Middle frontal gyrus (tissue), 1 donor: ENCODE data around the gene KISS1R.

Source experiments
- DNase-seq: peaks from one replicate; pipeline ENCODE4 v3.0.0-alpha.2; 2015; ENCODE audit warnings: low spot score; ENCODE audit errors: extremely low spot score

Gene KISS1R

GRCh38 chr19:919199-920050 lies 2.3 kb downstream of the KISS1R start:
- DNase-seq: no peak

DNA sequence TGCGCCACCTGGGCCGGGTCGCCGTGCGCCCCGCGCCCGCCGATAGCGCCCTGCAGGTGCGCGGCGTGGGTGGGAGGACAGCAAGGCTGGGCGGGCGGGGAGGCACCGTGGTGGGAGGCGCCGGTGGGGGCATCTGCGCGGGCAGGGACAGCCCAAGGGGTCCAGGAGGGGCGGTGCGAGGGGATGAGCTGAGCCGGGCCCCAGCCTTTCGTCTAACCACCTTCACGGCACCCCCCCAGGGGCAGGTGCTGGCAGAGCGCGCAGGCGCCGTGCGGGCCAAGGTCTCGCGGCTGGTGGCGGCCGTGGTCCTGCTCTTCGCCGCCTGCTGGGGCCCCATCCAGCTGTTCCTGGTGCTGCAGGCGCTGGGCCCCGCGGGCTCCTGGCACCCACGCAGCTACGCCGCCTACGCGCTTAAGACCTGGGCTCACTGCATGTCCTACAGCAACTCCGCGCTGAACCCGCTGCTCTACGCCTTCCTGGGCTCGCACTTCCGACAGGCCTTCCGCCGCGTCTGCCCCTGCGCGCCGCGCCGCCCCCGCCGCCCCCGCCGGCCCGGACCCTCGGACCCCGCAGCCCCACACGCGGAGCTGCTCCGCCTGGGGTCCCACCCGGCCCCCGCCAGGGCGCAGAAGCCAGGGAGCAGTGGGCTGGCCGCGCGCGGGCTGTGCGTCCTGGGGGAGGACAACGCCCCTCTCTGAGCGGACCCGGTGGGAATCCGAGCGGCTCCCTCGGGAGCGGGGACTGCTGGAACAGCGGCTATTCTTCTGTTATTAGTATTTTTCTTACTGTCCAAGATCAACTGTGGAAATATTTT lies 3.1 kb downstream of the KISS1R start:
- DNase-seq: no peak

DNA sequence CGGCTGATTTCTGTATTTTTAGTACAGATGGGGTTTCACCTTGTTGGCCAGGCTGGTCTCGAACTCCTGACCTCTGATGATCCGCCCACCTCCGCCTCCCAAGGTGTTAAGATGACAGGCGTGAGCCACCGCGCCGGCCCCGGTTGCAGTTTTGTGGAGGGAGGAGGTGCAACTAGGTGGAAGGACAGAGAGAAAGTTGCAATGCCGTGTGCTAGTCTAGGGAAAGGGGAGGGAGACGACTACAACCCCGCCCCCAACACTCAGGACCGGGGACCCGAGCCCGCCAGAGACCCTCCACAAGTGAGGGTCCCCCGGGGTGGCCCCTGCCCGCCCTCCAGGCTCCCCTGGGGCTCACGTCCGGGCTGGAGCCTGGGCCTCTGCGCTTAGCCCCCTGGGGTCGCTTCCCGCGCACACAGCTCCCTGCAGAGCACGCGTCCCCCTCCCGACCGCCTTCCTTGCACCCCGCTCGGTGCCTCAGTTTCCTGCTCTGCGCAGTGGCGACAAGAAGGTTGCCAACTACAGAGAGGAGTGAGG lies 7.5 kb downstream of the KISS1R start:
- no peak for DNase-seq

- no peak for DNase-seq
Observed at GRCh38 chr19:925087-925525, 8.0 kb downstream of the KISS1R start.

- peak; percentile 71 for DNase-seq
Observed at GRCh38 chr19:925526-926322, 8.6 kb downstream of the KISS1R start, which contains the start of gene ARID3A. Gene ARID3A (plus strand): TSS chr19:926035. CDS start chr19:929529, 3,494 bp downstream.

DNA sequence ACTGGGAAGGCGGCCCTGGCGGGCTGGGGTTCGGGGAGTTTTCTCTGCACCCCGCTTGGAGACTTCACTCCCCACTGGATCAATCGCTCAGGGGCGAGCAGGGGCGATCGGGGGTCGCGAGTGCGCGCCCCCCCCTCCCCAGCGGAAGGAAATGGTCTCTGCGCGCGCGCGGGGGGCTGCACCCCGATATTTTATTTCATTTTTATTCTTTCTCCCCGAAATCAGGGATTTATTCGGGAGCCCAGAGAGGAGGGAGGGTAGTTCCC lies 9.1 kb downstream of the KISS1R start:
- DNase-seq: no peak

DNA sequence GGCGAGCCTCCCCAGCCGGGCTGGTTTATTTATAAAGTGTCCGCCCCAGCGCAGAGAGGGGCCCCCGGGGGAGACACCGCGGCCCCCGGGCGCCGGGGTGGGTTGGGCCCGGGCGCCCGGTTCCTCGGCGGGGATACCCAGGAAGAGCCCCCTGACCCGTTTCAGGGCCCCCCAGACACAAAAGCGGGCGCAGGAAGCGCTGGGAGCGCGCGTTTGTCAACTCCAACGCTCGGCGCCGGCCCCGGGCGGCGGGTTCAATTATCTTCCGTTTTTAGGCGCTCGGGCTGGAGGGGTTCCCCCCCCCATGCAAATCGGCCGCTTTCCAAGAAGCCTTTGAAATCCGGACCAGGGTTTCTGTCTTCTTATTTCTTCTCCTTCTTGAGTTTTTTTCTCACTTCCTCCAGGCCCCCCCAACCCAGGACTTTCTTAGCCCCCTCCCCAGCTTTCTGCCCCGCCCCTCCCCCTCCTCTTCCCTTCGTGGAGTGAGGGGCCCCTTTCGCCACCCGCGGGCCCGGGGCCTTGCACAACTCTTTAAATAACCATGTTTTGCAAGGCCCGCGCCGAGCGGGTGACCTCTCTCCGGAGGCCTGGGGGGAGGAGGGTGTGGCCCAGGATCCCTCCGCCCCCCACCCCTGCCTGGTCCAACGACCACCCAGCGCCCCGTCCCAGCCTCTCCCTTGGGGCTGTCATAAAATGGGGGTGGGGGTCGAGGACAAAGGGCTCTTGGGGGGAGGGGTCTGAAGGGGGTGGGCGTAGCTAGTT lies 9.6 kb downstream of the KISS1R start:
- DNase-seq: no peak

- DNase-seq: no peak
Observed at GRCh38 chr19:927351-927779, 10.2 kb downstream of the KISS1R start.

DNA sequence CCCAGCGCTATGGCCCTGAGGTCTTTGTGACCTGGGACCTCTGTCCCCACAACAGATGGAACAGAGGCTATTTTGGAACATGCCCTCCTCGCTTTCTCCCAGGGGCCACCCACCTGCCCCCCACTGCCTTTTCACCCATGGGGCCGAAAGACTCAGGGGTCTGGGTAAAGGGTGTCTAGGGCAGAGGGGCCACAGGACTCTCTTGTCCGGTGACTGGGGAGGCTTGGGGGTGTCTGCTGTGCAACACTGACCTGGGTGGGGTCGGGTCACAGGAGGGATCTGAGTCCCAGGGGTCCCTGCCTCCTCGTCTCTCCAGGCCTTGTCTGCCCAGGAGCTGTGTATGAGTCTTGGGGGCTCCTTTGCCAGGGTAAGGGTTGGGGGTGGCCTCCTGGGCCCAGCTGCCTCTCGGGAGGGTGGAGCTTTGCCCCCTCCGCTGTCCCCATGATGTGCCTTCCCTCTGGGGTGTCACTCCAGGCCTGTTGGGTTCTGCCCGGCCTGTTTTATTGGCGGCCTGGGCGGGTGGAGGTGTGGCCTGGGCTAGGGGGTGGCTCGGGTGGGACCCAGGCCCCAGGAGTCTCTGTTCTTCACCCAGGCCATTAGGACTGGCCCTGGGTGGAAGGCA lies 10.8 kb downstream of the KISS1R start:
- DNase-seq: no peak

DNA sequence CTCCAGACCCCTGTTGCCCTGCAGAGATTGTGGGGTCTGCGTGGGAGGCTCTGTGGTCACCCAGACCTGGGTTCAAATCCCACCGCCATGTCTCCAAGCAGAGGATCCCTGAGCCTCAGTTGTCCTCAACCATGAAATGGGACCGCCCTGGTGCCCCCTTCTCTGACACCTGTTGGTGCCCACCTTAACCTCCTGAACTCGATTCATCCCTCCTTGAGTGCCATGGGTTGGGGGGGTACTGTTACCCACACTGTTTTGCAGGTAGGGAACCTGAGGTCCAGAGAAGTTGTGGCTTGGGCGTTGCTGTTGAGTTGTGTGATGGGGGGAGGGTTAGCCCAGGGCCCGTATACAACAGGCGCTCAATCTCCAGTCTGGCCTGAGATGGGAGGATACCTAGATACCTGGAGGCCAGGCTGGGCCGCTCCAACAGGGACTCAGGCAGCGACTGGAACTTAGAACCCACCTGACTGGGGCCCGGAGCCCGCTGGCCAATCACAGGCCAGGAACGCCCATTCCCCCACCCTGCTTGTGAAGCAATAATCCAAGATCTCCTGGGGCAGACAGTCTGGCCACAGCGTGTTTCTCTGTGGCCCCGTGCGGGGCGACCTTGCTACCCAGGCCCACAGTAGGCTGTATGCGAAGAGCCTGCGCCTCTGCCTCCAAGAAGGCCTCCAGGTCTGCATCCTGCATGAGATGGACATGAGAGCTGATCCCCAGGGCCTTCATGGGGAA lies 11.5 kb downstream of the KISS1R start:
- no peak for DNase-seq

DNA sequence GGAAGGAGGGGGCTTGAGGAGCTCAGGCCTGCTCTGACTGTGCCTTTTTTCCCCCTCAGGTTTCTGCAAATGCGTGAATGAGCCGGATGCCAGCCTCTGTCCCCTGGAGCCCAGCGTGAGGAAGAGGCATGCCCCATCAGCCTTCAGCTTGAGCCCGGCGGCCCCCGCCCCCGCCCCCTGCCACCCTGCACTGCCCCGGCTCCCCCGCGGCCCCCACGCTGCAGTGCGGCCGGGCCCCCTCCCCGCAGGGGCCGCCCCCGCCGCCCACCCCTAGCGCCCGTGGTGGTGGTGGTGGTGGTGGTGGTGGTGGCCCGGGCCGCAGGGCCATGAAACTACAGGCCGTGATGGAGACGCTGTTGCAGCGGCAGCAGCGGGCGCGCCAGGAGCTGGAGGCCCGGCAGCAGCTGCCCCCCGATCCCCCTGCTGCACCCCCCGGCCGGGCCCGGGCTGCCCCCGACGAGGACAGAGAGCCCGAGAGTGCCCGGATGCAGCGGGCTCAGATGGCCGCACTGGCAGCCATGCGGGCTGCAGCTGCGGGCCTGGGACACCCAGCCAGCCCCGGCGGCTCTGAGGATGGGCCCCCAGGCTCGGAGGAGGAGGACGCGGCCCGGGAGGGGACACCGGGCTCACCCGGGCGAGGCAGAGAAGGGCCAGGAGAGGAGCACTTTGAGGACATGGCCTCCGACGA lies 12.2 kb downstream of the KISS1R start:
- no peak for DNase-seq

DNA sequence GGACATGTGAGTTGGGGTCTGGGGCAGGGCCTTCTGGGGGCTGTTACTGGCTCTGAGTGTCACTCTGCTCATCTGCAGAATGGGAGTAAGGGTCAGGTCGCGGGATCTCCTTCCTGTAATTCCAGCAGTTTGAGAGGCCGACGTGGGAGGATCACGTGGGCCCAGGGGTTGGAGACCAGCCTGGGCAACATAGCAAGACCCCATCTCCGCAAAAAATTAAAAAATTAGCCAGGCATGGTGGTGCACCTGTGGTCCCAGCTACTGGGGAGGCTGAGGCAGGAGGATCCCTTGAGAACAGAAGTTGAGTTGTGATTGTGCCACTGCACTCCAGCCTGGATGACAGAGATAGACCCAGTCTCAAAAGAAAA lies 12.7 kb downstream of the KISS1R start:
- no peak for DNase-seq

- DNase-seq: no peak
Observed at GRCh38 chr19:931860-932647, 14.9 kb downstream of the KISS1R start.

- DNase-seq: no peak
Observed at GRCh38 chr19:932648-933552, 15.8 kb downstream of the KISS1R start.

DNA sequence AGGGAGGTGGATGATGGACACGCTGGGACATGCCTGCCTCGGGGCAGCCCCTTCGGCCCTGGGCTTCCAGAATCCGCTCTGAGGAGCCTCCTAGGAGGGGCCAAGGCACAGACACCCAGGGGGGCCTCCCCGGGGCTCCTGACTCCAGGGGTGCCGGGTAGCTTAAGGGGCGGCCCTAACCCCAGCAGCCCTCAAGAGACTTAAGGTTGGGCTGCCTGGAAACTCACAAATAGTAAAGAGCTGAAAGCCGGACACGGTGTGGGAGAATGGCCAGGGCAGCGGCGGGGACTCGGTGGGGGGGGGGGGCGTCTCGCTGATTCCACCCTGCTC lies 16.4 kb downstream of the KISS1R start:
- no peak for DNase-seq

DNA sequence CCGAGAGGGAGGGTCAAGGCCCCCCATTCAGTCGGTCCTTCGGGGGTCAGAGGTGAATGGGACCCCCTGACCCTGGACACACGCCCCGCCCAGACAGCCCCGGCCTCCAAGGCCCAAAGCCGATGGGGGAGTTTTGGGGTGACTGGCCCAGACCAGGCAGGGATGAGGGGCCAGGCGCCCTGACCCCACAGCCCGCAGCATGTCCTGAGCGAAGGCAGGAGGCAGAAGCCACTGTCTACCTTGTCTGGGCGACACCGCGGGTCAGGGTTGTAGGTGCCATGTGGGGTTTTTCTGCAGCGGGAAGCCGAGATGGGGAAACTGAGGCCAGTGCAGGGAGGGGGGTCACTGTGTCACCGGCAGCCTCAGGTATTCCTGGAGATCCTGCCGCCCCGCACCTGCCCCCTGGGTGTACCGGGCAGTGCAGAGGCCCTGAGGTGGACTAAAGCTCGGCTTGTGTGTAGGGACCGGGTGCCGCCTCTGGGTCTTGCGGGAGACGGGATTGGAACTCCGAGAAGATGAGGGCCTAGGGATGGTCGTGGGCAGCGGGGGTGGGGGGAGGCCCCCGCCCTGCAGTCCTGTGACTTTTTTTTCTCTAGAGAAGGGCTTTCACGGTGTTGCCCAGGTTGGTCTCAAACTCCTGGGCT lies 17.2 kb downstream of the KISS1R start:
- no peak for DNase-seq
